Skeletal muscle satellite cell (primary cell): Measurements from ENCODE around the gene OSMR.
"Not testable (repeated sequence)": the region's sequence is repeated elsewhere in the genome, so short reads cannot be mapped to it uniquely, and the experiment has no call there.

Source experiments
- H3K27me3 ChIP-seq: 2 replicates; pipeline ENCODE4 v1.7.0; 2013; ENCODE audit warnings: low read length; ENCODE audit not compliant: control insufficient read depth, insufficient read depth
- H3K36me3 ChIP-seq: 2 replicates; pipeline ENCODE4 v1.7.0; 2013; ENCODE audit warnings: mild to moderate bottlenecking, control low read depth, low read length; ENCODE audit not compliant: insufficient read depth
- H3K4me1 ChIP-seq: 2 replicates; pipeline ENCODE4 v1.7.0; 2013; ENCODE audit warnings: low read length; ENCODE audit not compliant: control insufficient read depth, insufficient read depth
- H3K4me2 ChIP-seq: 2 replicates; pipeline ENCODE4 v1.7.0; 2013; ENCODE audit warnings: mild to moderate bottlenecking, low read length
- H3K4me3 ChIP-seq: 2 replicates; pipeline ENCODE4 v1.7.0; 2013; ENCODE audit warnings: low read length
- H3K9ac ChIP-seq: 2 replicates; pipeline ENCODE4 v1.7.0; 2013; ENCODE audit warnings: mild to moderate bottlenecking, low read depth, low read length, moderate library complexity
- H3K9me3 ChIP-seq: replicated peaks from 2 replicates; pipeline ENCODE4 v1.7.0; 2013; ENCODE audit warnings: mild to moderate bottlenecking, control low read depth, low read length

OSMR gene

DNA sequence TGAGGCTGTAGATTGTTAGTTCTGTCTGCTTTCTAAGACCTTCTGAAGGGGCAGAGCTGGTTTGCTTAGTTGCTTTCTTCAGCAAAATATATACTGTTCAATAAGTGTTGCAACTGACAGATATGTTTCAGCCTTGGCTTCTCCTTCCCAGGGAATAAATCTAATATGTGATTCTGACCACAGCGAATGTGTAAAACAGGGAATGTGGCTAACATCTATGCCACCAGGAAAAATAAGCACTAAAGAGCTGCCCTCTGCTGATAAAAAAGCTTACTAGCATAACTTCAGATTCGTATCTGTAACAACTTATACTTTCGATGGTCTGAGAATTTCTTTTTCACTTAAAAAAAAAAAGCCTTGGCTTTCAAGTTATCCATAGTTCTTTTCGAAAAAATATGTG, 13.0 kb upstream of the OSMR start:
- peaks cover 8% of the 10 kb centered on the region for H3K4me1 ChIP-seq
- no peaks in the 10 kb centered on the region for H3K36me3 ChIP-seq
- no peak overlapping the region for H3K4me3 ChIP-seq
- H3K4me2 ChIP-seq, result no peak overlapping the region
- H3K9me3 ChIP-seq, result no peaks in the 10 kb centered on the region
- H3K9ac ChIP-seq, result no peak overlapping the region
- no peaks in the 10 kb centered on the region for H3K27me3 ChIP-seq

DNA sequence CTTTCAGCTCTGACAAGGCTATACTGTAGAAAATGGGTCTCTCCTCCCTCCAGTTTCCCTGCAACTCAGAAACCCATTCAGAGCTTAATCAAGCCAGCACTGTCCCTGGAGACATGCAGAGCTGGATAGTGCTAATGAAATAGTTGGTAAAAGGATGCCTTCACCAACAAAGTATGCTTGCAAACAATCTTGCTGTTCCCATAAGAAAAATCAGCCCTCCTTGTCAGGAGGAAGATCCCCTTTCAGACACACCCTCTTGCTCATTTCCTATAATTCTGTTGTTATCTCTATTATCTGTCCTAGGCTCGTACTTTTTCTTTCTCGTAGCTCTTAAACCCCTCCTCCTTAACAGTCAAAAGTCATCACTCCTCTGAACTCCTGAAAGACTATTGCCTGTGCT, 9.9 kb upstream of the OSMR start:
- Histone ChIP-seq H3K9ac (no peak overlapping the region), H3K36me3 (no peaks in the 10 kb centered on the region), H3K4me1 (peaks cover 5% of the 10 kb centered on the region), H3K4me3 (no peak overlapping the region), H3K4me2 (peak overlapping the region; percentile 9), H3K27me3 (no peaks in the 10 kb centered on the region), H3K9me3 (no peaks in the 10 kb centered on the region)

DNA sequence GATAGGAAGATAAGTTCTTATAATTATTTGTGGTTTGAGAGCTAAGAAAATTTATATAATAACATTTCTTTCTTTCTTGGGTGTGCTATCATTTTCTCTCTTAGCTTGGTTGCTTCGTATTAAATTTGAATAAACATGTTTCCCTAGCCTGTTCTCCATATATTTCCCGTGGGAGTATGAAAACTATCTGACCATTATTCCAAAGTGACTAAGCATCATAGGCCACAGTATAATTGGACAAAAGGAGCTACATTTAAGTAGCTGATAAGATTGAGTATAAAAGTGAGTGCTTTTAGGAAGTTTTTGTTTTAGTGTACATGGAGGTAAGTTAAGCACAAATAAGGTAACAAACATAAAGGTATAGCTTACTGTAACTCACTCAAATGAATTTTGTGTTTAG, 8.4 kb upstream of the OSMR start:
- H3K27me3 ChIP-seq, result no peaks in the 10 kb centered on the region
- H3K4me2 ChIP-seq, result no peak overlapping the region
- H3K9me3 ChIP-seq, result no peaks in the 10 kb centered on the region
- H3K36me3 ChIP-seq, result no peaks in the 10 kb centered on the region
- H3K4me3 ChIP-seq, result no peak overlapping the region
- no peak overlapping the region for H3K9ac ChIP-seq
- H3K4me1 ChIP-seq, result peaks cover 5% of the 10 kb centered on the region

DNA sequence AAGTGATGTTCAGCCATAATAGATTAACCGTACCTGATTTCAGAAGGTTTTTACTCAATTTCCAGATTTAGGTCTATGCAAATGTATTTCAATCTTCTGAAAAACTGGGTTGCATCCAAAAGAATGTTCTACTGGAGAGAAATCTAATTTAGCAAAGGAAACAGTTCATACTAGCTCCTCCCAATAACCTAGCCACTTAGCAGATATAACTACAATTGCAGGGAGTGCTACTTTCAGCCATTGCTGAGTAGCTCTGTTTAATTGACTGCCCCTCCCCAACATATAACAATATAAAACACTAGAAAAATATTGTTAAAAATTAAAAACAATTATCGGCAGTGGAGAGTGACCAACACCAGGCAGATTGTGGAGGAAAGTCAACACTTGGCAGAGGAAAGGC, 7.9 kb upstream of the OSMR start:
- Histone ChIP-seq H3K9ac (no peak overlapping the region), H3K4me3 (no peak overlapping the region), H3K4me1 (peaks cover 5% of the 10 kb centered on the region), H3K9me3 (no peaks in the 10 kb centered on the region), H3K27me3 (no peaks in the 10 kb centered on the region), H3K4me2 (no peak overlapping the region), H3K36me3 (no peaks in the 10 kb centered on the region)

DNA sequence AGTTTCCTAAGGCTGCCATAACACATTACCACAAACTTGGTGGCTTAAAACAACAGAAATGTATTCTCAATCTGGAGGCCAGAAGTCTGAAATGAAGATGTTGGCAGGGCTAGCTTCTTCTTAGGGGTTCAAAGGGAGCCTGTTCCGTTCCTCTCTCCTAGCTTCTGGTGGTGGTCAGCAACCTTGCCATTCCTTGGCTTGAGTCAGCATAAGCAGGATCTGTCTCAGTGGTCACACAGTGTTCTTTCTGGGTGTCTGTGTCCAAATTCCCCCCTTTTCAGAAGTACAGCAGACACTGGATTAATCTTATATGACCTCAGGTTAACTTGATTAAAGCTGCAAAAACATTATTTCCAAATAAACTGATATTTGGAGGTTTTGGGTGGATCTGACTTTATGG, 2.1 kb upstream of the OSMR start:
- Histone ChIP-seq H3K4me3 (peak overlapping the region; percentile 7), H3K4me1 (peaks cover 32% of the 10 kb centered on the region), H3K9ac (no peak overlapping the region), H3K4me2 (peak overlapping the region; percentile 100), H3K36me3 (peaks cover 3% of the 10 kb centered on the region), H3K9me3 (no peaks in the 10 kb centered on the region), H3K27me3 (no peaks in the 10 kb centered on the region)

DNA sequence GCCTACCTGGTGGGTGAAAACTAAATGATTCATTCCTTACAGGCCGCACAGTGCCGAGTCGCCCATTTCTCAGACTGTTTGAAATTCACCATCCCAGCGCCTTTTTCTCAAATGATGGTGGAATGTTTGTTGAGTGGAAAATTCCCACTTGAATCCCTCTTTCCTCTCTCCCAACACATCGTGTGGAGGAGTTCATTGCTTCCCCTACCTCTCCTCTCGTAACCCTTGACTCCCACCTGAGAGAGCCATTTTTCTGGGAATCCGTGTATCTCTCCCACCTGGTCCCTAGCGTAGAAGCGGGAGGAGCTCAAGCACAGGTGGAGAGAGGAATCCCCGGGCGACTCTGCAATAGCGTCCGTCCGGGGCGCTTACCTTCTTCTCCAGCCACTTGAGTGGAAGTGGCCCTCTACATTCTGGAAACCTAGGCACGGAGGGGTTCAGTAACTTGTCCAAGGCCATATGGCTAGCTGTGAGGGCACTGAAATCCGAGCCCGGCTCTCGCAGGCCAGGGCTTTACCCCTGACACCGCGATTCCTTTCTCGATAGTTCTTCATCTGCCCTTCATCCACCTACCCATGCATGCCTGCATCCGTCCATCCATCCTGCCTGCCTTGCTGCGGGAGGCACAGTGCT, 683 bp downstream of the OSMR start:
- H3K4me2 ChIP-seq, result peak overlapping the region; percentile 100
- peaks cover 6% of the 10 kb centered on the region for H3K36me3 ChIP-seq
- peak overlapping the region; percentile 100 for H3K9ac ChIP-seq
- H3K9me3 ChIP-seq, result no peaks in the 10 kb centered on the region
- H3K4me1 ChIP-seq, result peaks cover 32% of the 10 kb centered on the region
- no peaks in the 10 kb centered on the region for H3K27me3 ChIP-seq
- peak overlapping the region; percentile 91 for H3K4me3 ChIP-seq

DNA sequence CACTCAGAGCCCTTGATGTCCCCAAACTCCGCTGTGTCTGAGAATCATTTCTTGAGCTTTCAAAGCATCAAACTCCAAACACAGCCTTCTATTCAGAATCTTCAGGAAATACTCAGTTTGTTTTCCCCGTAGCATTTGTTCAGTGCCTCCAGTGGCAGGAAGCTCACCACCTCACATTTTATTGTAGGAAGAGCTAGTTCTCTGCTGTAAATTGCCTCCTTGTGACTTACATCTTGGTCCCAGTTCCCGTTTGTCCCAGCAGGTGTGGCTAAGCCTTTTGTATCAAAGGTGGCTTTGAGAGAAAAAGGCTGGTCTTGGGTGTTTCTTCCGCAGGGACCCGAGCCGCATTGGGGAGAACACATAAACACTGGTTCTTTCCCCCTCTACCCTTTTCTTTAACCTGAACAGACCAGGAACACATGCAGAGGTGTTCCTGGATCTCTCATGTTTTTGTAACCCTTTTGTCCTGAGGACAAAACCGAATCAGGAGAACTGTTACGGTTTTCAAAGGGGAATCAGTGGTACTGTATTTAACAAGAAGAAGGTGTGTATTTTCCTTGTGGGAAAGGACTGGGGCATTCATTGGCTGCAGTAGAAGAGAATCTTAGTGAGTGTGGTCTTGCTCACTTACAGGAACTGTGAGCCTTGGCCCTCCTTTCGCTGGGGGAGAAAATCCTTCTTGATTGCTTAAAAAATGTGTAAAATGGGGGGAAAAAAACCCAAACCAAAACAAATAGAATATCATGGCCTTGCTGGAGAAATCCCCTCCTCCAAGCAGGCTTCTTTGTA, 1.9 kb downstream of the OSMR start:
- Histone ChIP-seq H3K27me3 (no peaks in the 10 kb centered on the region), H3K9ac (no peak overlapping the region), H3K36me3 (peaks cover 6% of the 10 kb centered on the region), H3K9me3 (no peaks in the 10 kb centered on the region), H3K4me3 (peak overlapping the region; percentile 91), H3K4me2 (peak overlapping the region; percentile 100), H3K4me1 (peaks cover 32% of the 10 kb centered on the region)

DNA sequence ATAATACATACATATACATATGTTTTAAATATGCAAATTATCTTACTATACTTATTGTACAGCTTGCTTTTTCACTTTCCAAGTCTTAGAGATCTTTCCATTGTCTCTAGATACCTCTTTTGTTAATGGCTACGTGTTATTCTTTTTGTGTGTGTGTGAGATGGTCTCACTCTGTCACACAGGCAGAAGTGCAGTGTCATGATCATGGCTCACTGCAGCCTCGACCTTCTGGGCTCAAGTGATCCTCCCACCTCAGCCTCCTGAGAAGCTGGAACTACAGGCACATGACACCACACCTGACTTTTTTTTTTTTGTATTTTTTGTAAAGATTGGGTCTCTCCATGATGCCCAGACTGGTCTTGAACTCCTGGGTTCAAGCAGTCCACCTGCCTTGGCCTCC, 2.8 kb downstream of the OSMR start:
- Histone ChIP-seq H3K36me3 (peaks cover 6% of the 10 kb centered on the region), H3K4me3 (no peak overlapping the region), H3K4me2 (peak overlapping the region; percentile 100), H3K27me3 (no peaks in the 10 kb centered on the region), H3K9ac (no peak overlapping the region), H3K4me1 (peaks cover 31% of the 10 kb centered on the region), H3K9me3 (no peaks in the 10 kb centered on the region)

DNA sequence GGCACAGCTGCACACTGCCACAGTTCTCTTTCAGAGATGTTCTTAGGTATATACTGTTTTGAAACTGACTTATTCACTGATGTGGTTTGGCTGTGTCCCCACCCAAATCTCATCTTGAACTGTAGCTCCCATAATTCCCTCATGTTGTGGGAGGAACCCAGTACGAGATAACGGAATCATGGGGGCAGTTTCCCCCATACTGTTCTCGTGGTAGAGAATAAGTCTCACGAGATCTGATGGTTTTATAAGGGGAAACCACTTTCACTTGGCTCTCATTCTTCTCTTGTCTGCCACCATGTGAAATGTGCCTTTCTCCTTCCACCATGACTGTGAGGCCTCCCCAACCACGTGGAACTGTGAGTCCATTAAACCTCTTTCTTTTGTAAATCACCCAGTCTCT, 5.8 kb downstream of the OSMR start:
- not testable (repeated sequence) for H3K4me3 ChIP-seq, H3K9me3 ChIP-seq, H3K27me3 ChIP-seq, H3K36me3 ChIP-seq, H3K4me2 ChIP-seq, H3K9ac ChIP-seq
- H3K4me1 ChIP-seq, result peaks cover 34% of the 10 kb centered on the region

DNA sequence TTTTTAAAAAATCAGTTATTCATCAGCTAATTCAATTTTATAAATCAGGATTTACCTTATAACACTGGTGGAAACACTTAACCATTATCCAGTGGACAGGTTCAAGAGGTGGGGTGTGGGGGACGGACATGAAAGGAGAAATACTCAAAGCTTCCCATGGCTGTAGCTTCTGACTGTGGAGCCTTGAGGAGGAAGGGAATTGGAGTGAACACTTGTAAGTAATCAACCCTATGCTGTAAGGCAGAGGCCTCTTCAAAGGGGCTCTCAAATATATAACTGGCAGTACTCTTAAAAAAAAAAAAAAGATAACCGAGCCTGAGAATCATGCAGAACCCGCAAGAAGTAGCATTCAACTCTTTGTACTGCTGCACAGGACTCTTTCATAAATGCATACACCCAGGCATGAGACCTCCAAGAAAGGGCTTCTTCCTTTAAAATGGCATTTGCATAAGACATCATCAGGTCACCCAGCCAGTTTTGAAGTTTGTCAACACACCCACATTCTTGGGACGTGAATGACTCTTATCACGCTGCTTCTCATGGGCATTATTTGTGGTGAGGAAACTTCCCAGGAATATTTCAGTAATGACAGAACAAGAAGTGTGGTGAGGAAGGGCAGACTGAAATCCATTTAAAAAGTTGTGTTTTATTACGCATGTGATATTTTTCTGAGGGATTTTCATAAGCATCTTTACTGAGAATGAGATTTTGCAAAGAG, 8.1 kb downstream of the OSMR start:
- H3K9ac ChIP-seq, result peak overlapping the region; percentile 27
- no peaks in the 10 kb centered on the region for H3K27me3 ChIP-seq
- no peaks in the 10 kb centered on the region for H3K9me3 ChIP-seq
- H3K36me3 ChIP-seq, result peaks cover 2% of the 10 kb centered on the region
- H3K4me3 ChIP-seq, result no peak overlapping the region
- H3K4me2 ChIP-seq, result peak overlapping the region; percentile 18
- peaks cover 16% of the 10 kb centered on the region for H3K4me1 ChIP-seq

DNA sequence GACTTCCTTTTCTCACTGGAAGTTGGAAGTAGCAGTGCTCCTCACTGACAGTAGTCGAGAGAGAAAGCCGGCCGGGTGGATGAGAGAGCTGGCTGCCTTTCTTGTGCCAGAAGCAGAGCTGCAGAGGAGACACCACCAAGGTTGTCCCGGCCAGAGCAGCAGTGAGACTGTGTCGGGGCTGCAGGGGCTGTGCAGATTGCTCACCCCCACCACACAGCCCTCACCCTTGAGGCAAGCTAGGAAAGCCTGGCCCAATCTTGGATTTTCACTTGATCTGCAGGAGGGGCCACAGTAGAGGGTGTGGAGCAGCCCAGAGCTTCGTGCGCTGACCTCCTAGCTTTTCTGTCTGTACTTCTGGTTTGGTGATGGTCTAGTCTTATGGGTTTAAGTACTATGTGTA, 9.1 kb downstream of the OSMR start:
- Histone ChIP-seq H3K9ac (peak overlapping the region; percentile 27), H3K9me3 (no peaks in the 10 kb centered on the region), H3K4me3 (no peak overlapping the region), H3K36me3 (no peaks in the 10 kb centered on the region), H3K27me3 (no peaks in the 10 kb centered on the region), H3K4me1 (peaks cover 16% of the 10 kb centered on the region), H3K4me2 (no peak overlapping the region)
